ENCODE data around the gene MRPL43. TPM values are rescaled to one million over a fixed set of nuclear protein-coding genes. Genes with fewer than 3 reads are reported as not detected.

The MRPL43 gene
- total RNA-seq, 2 donors from 2014 or later, result 51.9 to 56.6 TPM

DNA sequence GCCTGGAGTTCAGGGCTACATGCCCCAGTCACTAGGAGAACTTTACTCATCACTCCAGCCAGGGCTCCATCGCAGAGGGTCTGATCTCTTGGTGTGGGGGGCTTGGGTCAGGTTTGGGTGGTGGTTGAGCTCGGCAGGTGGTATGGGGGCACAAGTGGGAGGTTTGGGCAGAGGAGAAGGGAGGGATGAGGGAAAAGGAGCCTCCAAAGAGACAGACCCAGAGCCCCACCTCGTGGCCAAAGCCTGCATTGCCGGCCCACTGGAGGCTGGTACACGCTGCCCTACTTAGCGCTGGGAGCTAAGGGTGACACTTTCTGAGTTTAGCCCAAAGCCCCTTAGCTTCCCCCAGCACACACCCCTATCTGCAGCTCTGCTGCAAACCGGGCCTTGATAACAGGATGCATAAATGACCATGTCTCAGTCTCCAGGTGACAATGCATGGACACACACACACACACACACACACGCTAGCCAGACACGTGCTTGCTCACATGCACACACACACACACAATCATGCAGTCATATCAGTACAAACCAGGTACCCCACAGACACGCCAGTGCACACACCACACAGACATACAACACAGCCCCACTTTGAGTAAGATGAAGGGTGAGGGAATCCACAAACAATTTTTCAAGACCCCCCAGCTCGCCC is 27.1 kb upstream of the MRPL43 start:
- Histone ChIP-seq H3K36me3 (no peaks in the 10 kb centered on the region), H3K27me3 (replicated peaks; ENCODE audit: insufficient read depth) (no peaks in the 10 kb centered on the region), H3K4me1 (ENCODE audit: control insufficient read depth in 1 of 2, low read depth in 2 of 2) (peaks cover 0 to 19% of the 10 kb centered on the region in 2 donors), H3K27ac (no peak overlapping the region), H3K4me3 (no peak overlapping the region), H3K9me3 (no peaks in the 10 kb centered on the region)
- TF ChIP-seq, protein P1, sequence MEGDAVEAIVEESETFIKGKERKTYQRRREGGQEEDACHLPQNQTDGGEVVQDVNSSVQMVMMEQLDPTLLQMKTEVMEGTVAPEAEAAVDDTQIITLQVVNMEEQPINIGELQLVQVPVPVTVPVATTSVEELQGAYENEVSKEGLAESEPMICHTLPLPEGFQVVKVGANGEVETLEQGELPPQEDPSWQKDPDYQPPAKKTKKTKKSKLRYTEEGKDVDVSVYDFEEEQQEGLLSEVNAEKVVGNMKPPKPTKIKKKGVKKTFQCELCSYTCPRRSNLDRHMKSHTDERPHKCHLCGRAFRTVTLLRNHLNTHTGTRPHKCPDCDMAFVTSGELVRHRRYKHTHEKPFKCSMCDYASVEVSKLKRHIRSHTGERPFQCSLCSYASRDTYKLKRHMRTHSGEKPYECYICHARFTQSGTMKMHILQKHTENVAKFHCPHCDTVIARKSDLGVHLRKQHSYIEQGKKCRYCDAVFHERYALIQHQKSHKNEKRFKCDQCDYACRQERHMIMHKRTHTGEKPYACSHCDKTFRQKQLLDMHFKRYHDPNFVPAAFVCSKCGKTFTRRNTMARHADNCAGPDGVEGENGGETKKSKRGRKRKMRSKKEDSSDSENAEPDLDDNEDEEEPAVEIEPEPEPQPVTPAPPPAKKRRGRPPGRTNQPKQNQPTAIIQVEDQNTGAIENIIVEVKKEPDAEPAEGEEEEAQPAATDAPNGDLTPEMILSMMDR (IDR thresholded peaks at IDR 0.05), result peak; percentile 91
- DNase-seq (ENCODE audit: low spot score), result peak; percentile 51
- peak; percentile 34 for ATAC-seq (ENCODE audit: insufficient number of reproducible peaks, low FRiP score, low read depth)

DNA sequence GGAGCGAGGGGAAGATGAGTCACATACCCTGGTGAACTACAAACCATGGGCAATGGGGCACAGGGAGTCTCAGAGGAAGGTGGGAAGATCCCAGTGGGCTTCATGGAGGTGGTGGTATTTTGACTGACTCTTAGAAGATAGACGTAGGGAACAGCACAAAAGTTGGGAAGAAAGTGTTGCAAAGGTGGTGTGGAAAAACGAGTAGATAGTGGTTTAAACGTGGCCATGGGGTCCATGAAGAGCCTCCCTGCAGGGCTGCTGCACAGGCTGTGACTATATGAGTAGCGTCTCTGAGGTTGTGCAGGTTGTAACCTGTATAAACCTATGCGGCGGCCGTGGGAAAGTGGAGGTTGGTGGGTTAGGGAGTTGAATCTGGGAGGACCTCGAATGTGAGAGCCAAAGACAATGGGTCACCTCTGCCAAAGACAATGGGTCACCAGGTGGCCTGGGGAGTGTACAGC is 26.1 kb upstream of the MRPL43 start:
- Histone ChIP-seq H3K9me3 (no peaks in the 10 kb centered on the region), H3K27me3 (replicated peaks; ENCODE audit: insufficient read depth) (no peaks in the 10 kb centered on the region), H3K27ac (peak overlapping the region; percentile 0 to 14), H3K4me3 (no peak overlapping the region), H3K36me3 (no peaks in the 10 kb centered on the region), H3K4me1 (ENCODE audit: control insufficient read depth in 1 of 2, low read depth in 2 of 2) (peaks cover 0 to 22% of the 10 kb centered on the region in 2 donors)
- DNase-seq (ENCODE audit: low spot score) (no peak), ATAC-seq (ENCODE audit: insufficient number of reproducible peaks, low FRiP score, low read depth) (no peak)
- TF ChIP-seq, protein P1 (IDR thresholded peaks at IDR 0.05), result no peak

GRCh38 chr10:101012525-101013364 is 25.4 kb upstream of the MRPL43 start:
- Histone ChIP-seq H3K4me3 (peak overlapping the region; percentile 24), H3K36me3 (no peaks in the 10 kb centered on the region), H3K9me3 (no peaks in the 10 kb centered on the region), H3K27me3 (replicated peaks; ENCODE audit: insufficient read depth) (no peaks in the 10 kb centered on the region), H3K4me1 (ENCODE audit: control insufficient read depth in 1 of 2, low read depth in 2 of 2) (peaks cover 0 to 28% of the 10 kb centered on the region in 2 donors), H3K27ac (peak overlapping the region; percentile 0 to 14)
- DNase-seq (ENCODE audit: low spot score) (peak; percentile 65), ATAC-seq (ENCODE audit: insufficient number of reproducible peaks, low FRiP score, low read depth) (peak; percentile 67)
- TF ChIP-seq, protein P1 (IDR thresholded peaks at IDR 0.05), result peak; percentile 94

DNA sequence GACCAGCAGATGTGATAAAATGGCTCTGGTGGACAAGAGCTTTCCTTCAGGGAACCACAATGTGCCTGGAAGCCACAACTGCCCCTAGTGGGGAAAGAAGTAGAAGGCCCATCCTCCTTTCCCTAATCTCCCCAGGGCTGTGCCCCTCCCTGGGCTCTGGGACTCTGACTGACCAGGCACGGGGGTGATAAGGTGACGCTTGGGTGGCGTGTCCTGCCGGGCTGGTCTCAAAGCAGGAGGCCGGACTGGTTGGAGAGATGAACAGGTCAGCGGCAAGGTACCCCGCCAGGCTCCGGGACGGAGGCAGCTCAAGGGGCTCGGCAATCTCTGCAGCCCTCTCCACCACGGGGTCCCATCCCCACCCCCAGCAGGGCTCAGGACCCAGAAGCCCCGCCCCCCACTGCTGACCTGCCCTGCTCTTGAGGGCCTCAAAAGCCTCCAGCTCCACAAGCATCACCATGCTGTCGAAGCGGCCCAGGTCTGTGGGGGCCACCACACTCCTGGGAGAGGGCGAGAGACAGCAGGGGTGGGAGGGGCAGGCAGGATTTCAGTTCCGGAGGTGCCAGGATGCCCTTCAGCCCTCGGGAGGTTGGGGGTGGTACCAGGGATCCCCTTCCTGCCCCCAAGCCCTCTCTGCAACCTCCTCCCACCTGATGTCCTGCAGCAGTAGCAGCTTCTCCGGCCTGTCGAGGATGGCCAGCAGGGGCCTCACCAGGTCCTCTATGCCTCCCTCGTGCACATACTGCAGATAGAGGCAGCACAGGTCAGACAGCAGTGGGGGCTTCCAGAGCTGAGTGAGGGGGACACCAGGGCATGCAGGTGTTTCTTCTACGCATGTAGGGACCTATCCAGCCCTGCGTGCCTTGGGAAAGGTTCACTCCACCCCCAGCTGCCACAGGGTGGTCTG is 24.5 kb upstream of the MRPL43 start:
- Histone ChIP-seq H3K4me1 (ENCODE audit: control insufficient read depth in 1 of 2, low read depth in 2 of 2) (peaks cover 0 to 28% of the 10 kb centered on the region in 2 donors), H3K27me3 (replicated peaks; ENCODE audit: insufficient read depth) (no peaks in the 10 kb centered on the region), H3K9me3 (no peaks in the 10 kb centered on the region), H3K27ac (no peak overlapping the region), H3K36me3 (no peaks in the 10 kb centered on the region), H3K4me3 (no peak overlapping the region)
- ATAC-seq (ENCODE audit: insufficient number of reproducible peaks, low FRiP score, low read depth) (no peak), DNase-seq (ENCODE audit: low spot score) (no peak)
- TF ChIP-seq, protein P1 (IDR thresholded peaks at IDR 0.05), result no peak
